NCI-H1930 (cell line): Measurements from ENCODE around the gene FOXE1.

Experiments used
- DNase-seq, 2 experiments: peaks; one replicate each; lab custom pipeline; 2025; lab: John Stamatoyannopoulos, UW

FOXE1 gene

GRCh38 chr9:97853056-97853843 is at the start of gene FOXE1:
TSS of gene FOXE1 (plus strand) at chr9:97853226. CDS start at chr9:97853915, 689 bp downstream.
- no peak for DNase-seq

GRCh38 chr9:97804059-97804365 is 49.0 kb upstream of the FOXE1 start:
- DNase-seq: no peak

GRCh38 chr9:97806721-97807120 is 46.3 kb upstream of the FOXE1 start:
- DNase-seq: no peak

GRCh38 chr9:97807681-97808080 is 45.3 kb upstream of the FOXE1 start:
- DNase-seq: no peak

GRCh38 chr9:97808415-97808814 is 44.6 kb upstream of the FOXE1 start:
- DNase-seq: peak; percentile 25 to 46

GRCh38 chr9:97808972-97809371 is 44.1 kb upstream of the FOXE1 start:
- no peak for DNase-seq

GRCh38 chr9:97809666-97810344 is 43.2 kb upstream of the FOXE1 start:
- peak; percentile 17 to 65 for DNase-seq

GRCh38 chr9:97811533-97812246 is 41.3 kb upstream of the FOXE1 start:
- no peak for DNase-seq

GRCh38 chr9:97812247-97812543 is 40.8 kb upstream of the FOXE1 start:
- DNase-seq: no peak

GRCh38 chr9:97813072-97813471 is 40.0 kb upstream of the FOXE1 start:
- DNase-seq: no peak

GRCh38 chr9:97819735-97820134 is 33.3 kb upstream of the FOXE1 start:
- DNase-seq: no peak

GRCh38 chr9:97820373-97820772 is 32.7 kb upstream of the FOXE1 start:
- DNase-seq: no peak

- DNase-seq: no peak
These were observed 21.9 kb upstream of the FOXE1 start for GRCh38 chr9:97830884-97831829.

- DNase-seq: no peak
These were observed 21.0 kb upstream of the FOXE1 start for GRCh38 chr9:97831843-97832636.

- no peak for DNase-seq
These were observed 12.5 kb upstream of the FOXE1 start for GRCh38 chr9:97840521-97840920.

GRCh38 chr9:97842960-97843359 is 10.1 kb upstream of the FOXE1 start:
- no peak for DNase-seq

- DNase-seq: no peak
These were observed 7.9 kb upstream of the FOXE1 start for GRCh38 chr9:97845130-97845529.

GRCh38 chr9:97845763-97846162 is 7.3 kb upstream of the FOXE1 start:
- no peak for DNase-seq

- DNase-seq: no peak
These were observed 6.7 kb upstream of the FOXE1 start for GRCh38 chr9:97846347-97846746.

- no peak for DNase-seq
These were observed 5.4 kb upstream of the FOXE1 start for GRCh38 chr9:97847474-97848214.

- no peak for DNase-seq
These were observed 4.9 kb upstream of the FOXE1 start for GRCh38 chr9:97848215-97848479.
